HCT116 (cell line): ENCODE data around the gene CDK4. TPM values are rescaled to one million over a fixed set of nuclear protein-coding genes. Genes with fewer than 3 reads are reported as not detected.

Experiments
- ATAC-seq: fragments of 200-7000 bp; cut with Tn5 transposase; 2 replicates; pipeline ENCODE4 v1.9.1; 2020; ENCODE audit warnings: mild to moderate bottlenecking, moderate library complexity
- BruUV-seq: library from RNA; stranded (reverse); fragments of 400-500 nt; replicated peaks from 2 replicates; lab custom pipeline; 2021; lab: Mats Ljungman, UMichigan
- CTCF ChIA-PET: fragments of 300-600 bp; sonication (Branson Sonifier 250); formaldehyde crosslinking; loops from one replicate; lab custom pipeline; 2021; ENCODE audit warnings: antibody characterized with exemption; lab: Charles Lee
- POLR2A ChIA-PET: fragments of 300-600, 350-600 bp; sonication (Branson Sonifier 250); formaldehyde crosslinking; loops from one replicate; lab custom pipeline; 2021; ENCODE audit warnings: antibody characterized with exemption; lab: Charles Lee
- RAD21 ChIA-PET, 2 experiments: fragments of 300-600 bp; sonication (Branson Sonifier 250); formaldehyde crosslinking; loops; one replicate each; lab custom pipeline; 2023; ENCODE audit warnings: low total read pairs in 2 of 2; ENCODE audit not compliant: uncharacterized antibody in 2 of 2, unreplicated experiment in 2 of 2, low non-redundant PET in 1 of 2; lab: Charles Lee
- DNase-seq: peaks from one replicate; pipeline ENCODE4 v3.0.0-alpha.2; 2010; ENCODE audit warnings: low read depth, low spot score
- H2AFZ ChIP-seq: fragments of 200-600 bp; shearing (Covaris generic), sonication (generic); 2 replicates; pipeline ENCODE4 v1.6.1; 2017; ENCODE audit warnings: low read depth, mixed run types, mixed read lengths, antibody characterized with exemption, low read length; ENCODE audit not compliant: poor library complexity, severe bottlenecking
- H3K27ac ChIP-seq: 2 replicates; pipeline ENCODE4 v1.5.1; 2012; ENCODE audit warnings: low read depth, low read length
- H3K27me3 ChIP-seq: fragments of 200-600 bp; sonication (generic); 2 replicates; pipeline ENCODE4 v1.6.1; 2016; ENCODE audit warnings: mixed run types, low read length, mixed read lengths; ENCODE audit not compliant: insufficient read depth
- H3K36me3 ChIP-seq, 2 experiments: fragments of 200-500 bp in 1 of 2; fragments of 200-600 bp in 1 of 2; sonication (Bioruptor generic) in 1 of 2; sonication (generic) in 1 of 2; 2 replicates each; pipeline versions ENCODE4 v1.5.1 to v1.6.1; 2014 to 2016; ENCODE audit warnings: low read length in 2 of 2, inconsistent platforms in 1 of 2, mixed read lengths in 1 of 2, mixed run types in 1 of 2; ENCODE audit not compliant: insufficient read depth in 2 of 2, control insufficient read depth in 1 of 2
- H3K4me1 ChIP-seq, 2 experiments: fragments of 200-600 bp in 1 of 2; sonication (generic) in 1 of 2; 2 replicates each; pipeline versions ENCODE4 v1.5.1 to v1.6.1; 2012 to 2017; ENCODE audit warnings: low read length in 2 of 2, inconsistent platforms in 1 of 2, mild to moderate bottlenecking in 1 of 2, mixed read lengths in 1 of 2, mixed run types in 1 of 2, moderate library complexity in 1 of 2; ENCODE audit not compliant: insufficient read depth in 2 of 2, control insufficient read depth in 1 of 2
- H3K4me2 ChIP-seq: fragments of 200-600 bp; sonication (generic); 2 replicates; pipeline ENCODE4 v1.6.1; 2017; ENCODE audit warnings: mixed run types, low read length, mixed read lengths
- H3K4me3 ChIP-seq, 2 experiments: fragments of 200-600 bp in 1 of 2; sonication (generic) in 1 of 2; replicated peaks in 1 of 2; 2 replicates each; pipeline ENCODE4 v1.5.1; 2011 to 2016; ENCODE audit warnings: low read length in 2 of 2, control low read depth in 1 of 2, low read depth in 1 of 2, mild to moderate bottlenecking in 1 of 2, mixed read lengths in 1 of 2, mixed run types in 1 of 2
- H3K79me2 ChIP-seq: fragments of 200-600 bp; sonication (generic); 2 replicates; pipeline ENCODE4 v1.6.1; 2017; ENCODE audit warnings: mild to moderate bottlenecking, mixed run types, low read length, moderate library complexity, mixed read lengths; ENCODE audit not compliant: insufficient read depth
- H3K9ac ChIP-seq: fragments of 200-600 bp; sonication (generic); 2 replicates; pipeline ENCODE4 v1.6.1; 2016; ENCODE audit warnings: low read length, mixed read lengths
- H3K9me2 ChIP-seq: fragments of 200-600 bp; sonication (generic), shearing (Covaris generic); 2 replicates; pipeline ENCODE4 v1.6.1; 2017; ENCODE audit warnings: mixed run types, mild to moderate bottlenecking, moderate library complexity; ENCODE audit not compliant: insufficient read depth
- H3K9me3 ChIP-seq, 2 experiments: fragments of 200-500 bp in 1 of 2; fragments of 200-600 bp in 1 of 2; sonication (Bioruptor generic) in 1 of 2; sonication (generic) in 1 of 2; 2 replicates each; pipeline ENCODE4 v1.6.1; 2014 to 2017; ENCODE audit warnings: low read length in 2 of 2, mixed read lengths in 2 of 2, inconsistent platforms in 1 of 2, low read depth in 1 of 2, mild to moderate bottlenecking in 1 of 2, mixed run types in 1 of 2, moderate library complexity in 1 of 2; ENCODE audit not compliant: control insufficient read depth in 1 of 2, insufficient read depth in 1 of 2
- H4K20me1 ChIP-seq: fragments of 200-600 bp; sonication (generic), shearing (Covaris generic); 2 replicates; pipeline ENCODE4 v1.6.1; 2017; ENCODE audit warnings: mixed run types, mild to moderate bottlenecking, moderate library complexity; ENCODE audit not compliant: insufficient read depth
- POLR2A ChIP-seq: IDR thresholded peaks from 2 replicates; pipeline ENCODE4 v1.7.0; 2011; ENCODE audit warnings: borderline replicate concordance; ENCODE audit not compliant: insufficient read depth, insufficient read length; ENCODE audit errors: extremely low read depth
- POLR2AphosphoS5 ChIP-seq: IDR thresholded peaks from 2 replicates; pipeline ENCODE4 v1.6.1; 2011; ENCODE audit warnings: mild to moderate bottlenecking, low read depth, low read length, moderate library complexity
- RAD21 ChIP-seq: IDR thresholded peaks from 2 replicates; pipeline ENCODE4 v1.6.1; 2012; ENCODE audit warnings: low read depth, mild to moderate bottlenecking
- SIN3A ChIP-seq: IDR thresholded peaks from 2 replicates; pipeline ENCODE4 v1.6.1; 2012; ENCODE audit warnings: low read depth
- TCF7L2 ChIP-seq: IDR thresholded peaks from 2 replicates; pipeline ENCODE4 v1.7.0; 2011; ENCODE audit warnings: borderline replicate concordance, inconsistent platforms; ENCODE audit not compliant: insufficient read depth, insufficient read length; ENCODE audit errors: extremely low read depth
- intact Hi-C: fragments of 100-400 bp; cut with micrococcal nuclease; formaldehyde crosslinking; loops from 2 replicates; pipeline ENCODE4 v1.10.0; 2022
- total RNA-seq: library from RNA; stranded (reverse); gene quantifications from one replicate; pipeline ENCODE4 v1.2.1, GENCODE V29; 2021; ENCODE audit not compliant: unreplicated experiment

The CDK4 gene
- total RNA-seq, 1 experiment from 2014 or later: 206 TPM

DNA sequence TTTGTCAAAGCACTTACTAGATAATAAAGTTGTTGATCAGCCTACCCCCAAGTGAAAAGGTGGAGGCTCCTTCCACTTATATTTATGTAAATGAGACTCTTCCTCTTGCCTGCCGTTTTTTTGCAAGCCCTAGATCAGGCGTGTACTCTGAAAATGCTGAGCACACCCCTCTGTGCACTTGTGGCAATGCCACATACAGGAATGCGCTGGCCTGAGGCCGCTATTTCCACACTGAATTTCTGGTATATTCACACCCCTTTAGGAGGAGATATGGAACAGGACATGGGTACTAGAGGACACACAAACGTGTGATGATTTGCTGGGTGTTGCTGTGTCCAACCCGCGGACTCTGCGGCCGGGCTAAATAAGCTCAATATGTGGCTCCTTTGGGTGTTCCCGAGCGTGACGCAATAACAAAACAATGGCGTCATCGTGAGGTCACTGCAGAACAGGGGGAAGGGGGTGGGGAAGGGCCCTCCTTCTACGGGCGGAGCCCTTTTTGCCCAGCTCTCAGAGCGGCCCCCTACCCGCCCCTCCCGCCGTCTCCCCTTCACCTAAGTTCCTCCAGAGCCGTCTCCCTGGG is 7.8 kb downstream of the CDK4 start:
- Histone ChIP-seq H2AFZ (peak overlapping the region; percentile 70), H3K4me3 (peak overlapping the region; percentile 69 to 76), H3K9me2 (no peaks in the 10 kb centered on the region), H3K4me2 (peak overlapping the region; percentile 91), H3K27ac (peak overlapping the region; percentile 76), H3K27me3 (no peaks in the 10 kb centered on the region), H3K79me2 (peaks cover 4% of the 10 kb centered on the region), H3K9me3 (no peaks in the 10 kb centered on the region), H4K20me1 (no peaks in the 10 kb centered on the region), H3K4me1 (peaks cover 10 to 36% of the 10 kb centered on the region in 2 experiments; a peak in 3 of 4 replicates), H3K36me3 (peaks cover 9 to 14% of the 10 kb centered on the region in 2 experiments; a peak in 3 of 4 replicates), H3K9ac (peak overlapping the region; percentile 90)
- CTCF ChIA-PET: interaction anchor here (0.9 to 1.7 kb wide), 6 partner anchors 10 to 161 kb away, joined by 3 to 11 read pairs (median 4); no protein-coding TSS in a partner anchor
- TF ChIP-seq POLR2AphosphoS5 (peak; percentile 58), SIN3A (no peak), POLR2A (peak; percentile 1)
- RAD21 ChIA-PET: interaction anchor here (0.7 to 1.2 kb wide), 2 partner anchors 103 to 165 kb away, joined by 3 read pairs; no protein-coding TSS in a partner anchor
- POLR2A ChIA-PET: interaction anchor here (0.7 to 1.6 kb wide), 6 partner anchors 12 to 145 kb away, joined by 3 to 7 read pairs (median 4); partner anchors contain the start of genes EEF1AKMT3 and METTL1
- DNase-seq: peak; percentile 92
- peak; percentile 61 for ATAC-seq
- intact Hi-C loops: no loop called here
- BruUV-seq: TSS peak; percentile 32

DNA sequence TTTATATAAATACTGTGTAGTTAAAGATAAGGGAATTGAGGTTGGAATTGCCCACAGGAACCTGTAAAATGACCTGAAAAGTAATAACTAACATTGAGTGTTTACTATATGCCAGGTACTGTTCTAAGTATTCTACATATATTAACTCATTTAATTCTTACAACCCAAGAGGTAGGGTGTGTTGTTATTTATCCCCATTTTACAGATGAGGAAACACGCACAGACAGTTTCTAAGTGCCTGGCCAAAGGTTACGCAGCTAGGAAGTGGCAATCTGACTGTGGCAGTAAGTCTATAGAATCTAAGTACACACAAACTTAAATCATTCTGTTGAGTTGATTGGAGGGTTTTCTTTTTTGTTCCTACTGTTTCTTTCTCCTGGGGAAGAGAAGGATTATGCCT is 8.3 kb downstream of the CDK4 start:
- H3K79me2 ChIP-seq: no peaks in the 10 kb centered on the region
- peaks cover 5 to 9% of the 10 kb centered on the region in 2 experiments; a peak in 3 of 4 replicates for H3K36me3 ChIP-seq
- no peak overlapping the region for H2AFZ ChIP-seq
- no peaks in the 10 kb centered on the region for H3K27me3 ChIP-seq
- no peaks in the 10 kb centered on the region for H4K20me1 ChIP-seq
- CTCF ChIA-PET: interaction anchor here (0.9 to 1.7 kb wide), 3 partner anchors 13 to 18 kb away, joined by 3 to 11 read pairs (median 10); no protein-coding TSS in a partner anchor
- H3K9me2 ChIP-seq: no peaks in the 10 kb centered on the region
- TF ChIP-seq RAD21 (no peak), TCF7L2 (no peak)
- H3K27ac ChIP-seq: peak overlapping the region; percentile 76; the same call in 1 of the 2 replicates
- RAD21 ChIA-PET: interaction anchor here in 1 of 2 experiments (1.2 kb wide), 1 partner anchor 103 kb away, joined by 3 read pairs; no protein-coding TSS in a partner anchor
- no peak for ATAC-seq
- POLR2A ChIA-PET: interaction anchor here (1.0 to 1.6 kb wide), 4 partner anchors 13 to 107 kb away, joined by 4 to 7 read pairs (median 6); no protein-coding TSS in a partner anchor
- peak overlapping the region; percentile 90 for H3K9ac ChIP-seq
- H3K4me3 ChIP-seq: peak overlapping the region; percentile 69 to 76
- no peaks in the 10 kb centered on the region for H3K9me3 ChIP-seq
- H3K4me1 ChIP-seq: peaks cover 10 to 36% of the 10 kb centered on the region in 2 experiments; a peak in 3 of 4 replicates
- DNase-seq: no peak
- H3K4me2 ChIP-seq: peak overlapping the region; percentile 91
- no TSS peak for BruUV-seq
- intact Hi-C loops: loop anchor here (2.0 kb wide), 1 partner anchor 17 kb away; no protein-coding TSS in a partner anchor
